ENCODE measurements around the gene MAF.

MAF gene

GRCh38 chr16:79564671-79565107, 35.8 kb downstream of the MAF start:
- no peak for ATAC-seq
- TF ChIP-seq ISL1 (CRISPR knock-in tag; IDR thresholded peaks at IDR 0.05) (no peak), ZNF70 (CRISPR knock-in tag; IDR thresholded peaks at IDR 0.05) (no peak), BACH2 (CRISPR knock-in tag; IDR thresholded peaks at IDR 0.05; ENCODE audit: borderline replicate concordance) (no peak), OSR1 (CRISPR knock-in tag; IDR thresholded peaks at IDR 0.05) (no peak), TOX (CRISPR knock-in tag; IDR thresholded peaks at IDR 0.05; ENCODE audit: borderline replicate concordance) (no peak), ZC3H10 (CRISPR knock-in tag; IDR thresholded peaks at IDR 0.05) (no peak), POU6F1 (CRISPR knock-in tag; IDR thresholded peaks at IDR 0.05; ENCODE audit: borderline replicate concordance, low read depth) (no peak), CSDC2 (CRISPR knock-in tag; IDR thresholded peaks at IDR 0.05) (no peak), ESRRG (CRISPR knock-in tag; IDR thresholded peaks at IDR 0.05) (no peak), CREB5 (CRISPR knock-in tag; IDR thresholded peaks at IDR 0.05; ENCODE audit: low read depth) (no peak)

DNA sequence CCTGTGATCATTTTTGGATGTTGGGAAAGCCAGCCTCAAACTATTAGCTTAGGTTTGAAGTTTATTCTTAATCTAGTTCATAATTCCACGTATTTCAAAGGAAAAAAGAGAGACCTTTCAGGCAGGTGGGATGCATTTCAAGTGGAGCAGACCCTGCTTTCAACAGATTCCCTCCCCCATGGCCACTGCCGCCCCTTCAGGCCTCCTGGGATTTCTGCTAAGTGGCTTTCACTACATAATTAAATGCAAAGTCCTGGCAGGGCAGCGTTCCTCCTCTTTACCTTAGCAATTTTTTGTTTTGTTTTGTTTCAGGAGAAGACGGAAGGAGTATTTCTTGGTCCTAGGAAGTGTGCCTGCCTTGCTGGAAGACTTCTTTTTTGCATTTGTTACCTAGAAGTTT, 36.6 kb downstream of the MAF start:
- TF ChIP-seq ZFP3 (CRISPR knock-in tag; IDR thresholded peaks at IDR 0.05) (no peak), CREB5 (CRISPR knock-in tag; IDR thresholded peaks at IDR 0.05; ENCODE audit: low read depth) (no peak), PPARA (CRISPR knock-in tag; IDR thresholded peaks at IDR 0.05; ENCODE audit: borderline replicate concordance) (no peak), TOX (CRISPR knock-in tag; IDR thresholded peaks at IDR 0.05; ENCODE audit: borderline replicate concordance) (no peak), ISL1 (CRISPR knock-in tag; IDR thresholded peaks at IDR 0.05) (no peak), ZNF70 (CRISPR knock-in tag; IDR thresholded peaks at IDR 0.05) (no peak), RARB (CRISPR knock-in tag; IDR thresholded peaks at IDR 0.05) (no peak), ZNF565 (CRISPR knock-in tag; conservative IDR thresholded peaks at IDR 0.05; ENCODE audit: low read depth) (no peak), ZC3H10 (CRISPR knock-in tag; IDR thresholded peaks at IDR 0.05) (no peak), POU6F1 (CRISPR knock-in tag; IDR thresholded peaks at IDR 0.05; ENCODE audit: borderline replicate concordance, low read depth) (no peak), BACH2 (CRISPR knock-in tag; IDR thresholded peaks at IDR 0.05; ENCODE audit: borderline replicate concordance) (no peak), ARNTL (CRISPR knock-in tag; IDR thresholded peaks at IDR 0.05; ENCODE audit: borderline replicate concordance, low read depth) (no peak), TCF4 (CRISPR knock-in tag; IDR thresholded peaks at IDR 0.05; ENCODE audit: borderline replicate concordance) (no peak), OSR1 (CRISPR knock-in tag; IDR thresholded peaks at IDR 0.05) (no peak), GLIS3 (CRISPR knock-in tag; IDR thresholded peaks at IDR 0.05) (no peak), ZFP30 (CRISPR knock-in tag; IDR thresholded peaks at IDR 0.05) (no peak)
- TF ChIP-seq, protein P1, sequence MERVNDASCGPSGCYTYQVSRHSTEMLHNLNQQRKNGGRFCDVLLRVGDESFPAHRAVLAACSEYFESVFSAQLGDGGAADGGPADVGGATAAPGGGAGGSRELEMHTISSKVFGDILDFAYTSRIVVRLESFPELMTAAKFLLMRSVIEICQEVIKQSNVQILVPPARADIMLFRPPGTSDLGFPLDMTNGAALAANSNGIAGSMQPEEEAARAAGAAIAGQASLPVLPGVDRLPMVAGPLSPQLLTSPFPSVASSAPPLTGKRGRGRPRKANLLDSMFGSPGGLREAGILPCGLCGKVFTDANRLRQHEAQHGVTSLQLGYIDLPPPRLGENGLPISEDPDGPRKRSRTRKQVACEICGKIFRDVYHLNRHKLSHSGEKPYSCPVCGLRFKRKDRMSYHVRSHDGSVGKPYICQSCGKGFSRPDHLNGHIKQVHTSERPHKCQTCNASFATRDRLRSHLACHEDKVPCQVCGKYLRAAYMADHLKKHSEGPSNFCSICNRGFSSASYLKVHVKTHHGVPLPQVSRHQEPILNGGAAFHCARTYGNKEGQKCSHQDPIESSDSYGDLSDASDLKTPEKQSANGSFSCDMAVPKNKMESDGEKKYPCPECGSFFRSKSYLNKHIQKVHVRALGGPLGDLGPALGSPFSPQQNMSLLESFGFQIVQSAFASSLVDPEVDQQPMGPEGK (CRISPR knock-in tag; IDR thresholded peaks at IDR 0.05; ENCODE audit: borderline replicate concordance): no peak
- TF ChIP-seq, protein P2, sequence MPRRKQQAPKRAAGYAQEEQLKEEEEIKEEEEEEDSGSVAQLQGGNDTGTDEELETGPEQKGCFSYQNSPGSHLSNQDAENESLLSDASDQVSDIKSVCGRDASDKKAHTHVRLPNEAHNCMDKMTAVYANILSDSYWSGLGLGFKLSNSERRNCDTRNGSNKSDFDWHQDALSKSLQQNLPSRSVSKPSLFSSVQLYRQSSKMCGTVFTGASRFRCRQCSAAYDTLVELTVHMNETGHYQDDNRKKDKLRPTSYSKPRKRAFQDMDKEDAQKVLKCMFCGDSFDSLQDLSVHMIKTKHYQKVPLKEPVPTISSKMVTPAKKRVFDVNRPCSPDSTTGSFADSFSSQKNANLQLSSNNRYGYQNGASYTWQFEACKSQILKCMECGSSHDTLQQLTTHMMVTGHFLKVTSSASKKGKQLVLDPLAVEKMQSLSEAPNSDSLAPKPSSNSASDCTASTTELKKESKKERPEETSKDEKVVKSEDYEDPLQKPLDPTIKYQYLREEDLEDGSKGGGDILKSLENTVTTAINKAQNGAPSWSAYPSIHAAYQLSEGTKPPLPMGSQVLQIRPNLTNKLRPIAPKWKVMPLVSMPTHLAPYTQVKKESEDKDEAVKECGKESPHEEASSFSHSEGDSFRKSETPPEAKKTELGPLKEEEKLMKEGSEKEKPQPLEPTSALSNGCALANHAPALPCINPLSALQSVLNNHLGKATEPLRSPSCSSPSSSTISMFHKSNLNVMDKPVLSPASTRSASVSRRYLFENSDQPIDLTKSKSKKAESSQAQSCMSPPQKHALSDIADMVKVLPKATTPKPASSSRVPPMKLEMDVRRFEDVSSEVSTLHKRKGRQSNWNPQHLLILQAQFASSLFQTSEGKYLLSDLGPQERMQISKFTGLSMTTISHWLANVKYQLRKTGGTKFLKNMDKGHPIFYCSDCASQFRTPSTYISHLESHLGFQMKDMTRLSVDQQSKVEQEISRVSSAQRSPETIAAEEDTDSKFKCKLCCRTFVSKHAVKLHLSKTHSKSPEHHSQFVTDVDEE (CRISPR knock-in tag; IDR thresholded peaks at IDR 0.05): no peak
- no peak for ATAC-seq
